ENCODE measurements around the gene PPP1R9B.

PPP1R9B gene

GRCh38 chr17:50150354-50151040, at the start of gene PPP1R9B:
PPP1R9B (minus strand) TSS chr17:50150677; CDS start chr17:50150513, 164 bp downstream.
- no peak for DNase-seq (ENCODE audit: low read depth, low spot score)

- peak; percentile 23 for DNase-seq (ENCODE audit: low read depth, low spot score)
Observed at GRCh38 chr17:50199803-50200456, 49.5 kb upstream of the PPP1R9B start.

DNA sequence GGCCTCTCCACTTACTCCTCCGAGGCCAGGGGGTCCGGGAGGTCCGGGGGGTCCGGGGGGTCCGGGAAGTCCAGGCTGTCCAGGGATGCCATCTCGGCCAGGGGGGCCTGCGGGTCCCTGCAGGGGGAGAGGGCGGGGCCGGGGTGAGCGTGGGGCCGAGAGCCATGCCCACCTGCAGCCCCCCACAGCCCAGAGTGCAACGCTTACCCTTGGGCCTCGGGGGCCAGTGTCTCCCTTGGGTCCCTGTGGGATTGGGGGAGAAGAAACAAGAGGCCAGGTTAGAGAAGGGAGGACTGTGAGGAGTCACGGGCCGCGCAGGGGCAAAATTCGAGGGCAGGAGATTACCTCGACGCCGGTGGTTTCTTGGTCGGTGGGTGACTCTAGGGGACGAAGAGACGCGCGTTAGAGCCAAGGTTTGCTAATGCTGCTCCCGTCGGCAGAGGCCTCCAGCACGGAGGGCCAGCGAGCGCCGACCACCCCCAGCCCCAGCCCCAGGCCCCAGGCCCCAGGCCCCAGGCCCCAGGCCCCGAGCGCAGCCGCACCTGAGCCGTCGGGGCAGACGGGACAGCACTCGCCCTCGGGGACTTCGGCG, 48.8 kb upstream of the PPP1R9B start:
- no peak for DNase-seq (ENCODE audit: low read depth, low spot score)

- DNase-seq (ENCODE audit: low read depth, low spot score) = peak; percentile 26
Observed at GRCh38 chr17:50198026-50198669, 47.7 kb upstream of the PPP1R9B start.

- no peak for DNase-seq (ENCODE audit: low read depth, low spot score)
Observed at GRCh38 chr17:50196826-50197225, 46.3 kb upstream of the PPP1R9B start.

DNA sequence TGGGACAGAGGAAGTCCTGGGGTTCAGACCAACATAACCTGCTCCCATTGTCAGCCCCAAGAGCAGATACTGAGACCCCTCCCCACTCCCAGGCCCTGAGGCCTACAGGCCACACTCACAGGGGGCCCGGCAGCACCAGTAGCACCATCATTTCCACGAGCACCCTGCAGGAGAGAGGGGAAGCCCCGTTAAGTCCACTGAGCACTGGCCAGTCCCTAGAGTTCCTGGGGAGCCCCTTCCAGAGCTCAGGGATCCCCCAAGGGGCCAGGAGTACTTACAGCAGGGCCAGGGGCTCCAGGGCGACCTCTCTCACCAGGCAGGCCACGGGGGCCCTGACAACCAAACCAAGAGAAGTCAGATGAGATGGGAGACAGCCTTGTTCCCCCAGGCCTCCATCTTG, 45.6 kb upstream of the PPP1R9B start:
- DNase-seq (ENCODE audit: low read depth, low spot score) = no peak

DNA sequence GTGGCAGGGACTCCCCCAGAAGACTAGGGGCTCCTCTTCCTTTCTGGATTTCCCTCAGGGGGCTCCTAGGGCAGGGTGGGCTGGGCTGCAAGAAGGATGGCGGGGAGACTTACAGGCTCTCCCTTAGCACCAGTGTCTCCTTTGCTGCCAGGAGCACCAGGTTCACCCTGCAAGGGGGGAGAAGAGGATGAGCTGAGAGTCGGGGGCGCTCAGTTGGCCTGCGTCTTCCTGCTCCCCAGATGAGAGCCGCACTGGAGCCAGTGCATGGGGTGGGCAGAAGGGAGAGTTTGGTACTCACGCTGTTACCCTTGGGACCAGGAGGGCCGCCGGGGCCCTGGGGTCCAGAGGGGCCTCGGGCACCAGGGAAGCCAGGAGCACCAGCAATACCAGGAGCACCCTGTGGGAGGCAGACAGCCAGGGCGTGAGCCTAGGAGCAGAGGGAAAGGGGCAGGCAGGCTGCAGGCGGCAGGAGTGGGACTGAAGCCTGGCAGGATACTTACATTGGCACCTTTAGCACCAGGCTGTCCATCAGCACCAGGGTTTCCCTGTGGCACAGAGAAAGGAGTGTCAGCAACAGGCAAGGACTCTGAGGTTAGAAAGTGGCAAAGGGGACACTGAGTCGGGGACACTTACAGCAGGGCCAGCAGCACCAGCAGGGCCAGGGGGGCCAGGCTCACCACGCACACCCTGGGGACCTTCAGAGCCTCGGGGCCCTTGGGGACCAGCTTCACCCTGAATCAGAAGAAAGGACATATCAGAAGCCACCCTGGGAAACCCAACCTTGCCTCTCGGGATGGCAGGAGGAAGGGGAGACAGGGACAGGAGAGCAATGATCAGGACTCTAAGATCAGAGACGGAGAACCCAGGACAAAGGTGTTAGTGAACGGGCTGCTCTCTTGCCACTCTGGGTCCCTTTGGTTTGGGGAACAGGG, 44.7 kb upstream of the PPP1R9B start:
- no peak for DNase-seq (ENCODE audit: low read depth, low spot score)

DNA sequence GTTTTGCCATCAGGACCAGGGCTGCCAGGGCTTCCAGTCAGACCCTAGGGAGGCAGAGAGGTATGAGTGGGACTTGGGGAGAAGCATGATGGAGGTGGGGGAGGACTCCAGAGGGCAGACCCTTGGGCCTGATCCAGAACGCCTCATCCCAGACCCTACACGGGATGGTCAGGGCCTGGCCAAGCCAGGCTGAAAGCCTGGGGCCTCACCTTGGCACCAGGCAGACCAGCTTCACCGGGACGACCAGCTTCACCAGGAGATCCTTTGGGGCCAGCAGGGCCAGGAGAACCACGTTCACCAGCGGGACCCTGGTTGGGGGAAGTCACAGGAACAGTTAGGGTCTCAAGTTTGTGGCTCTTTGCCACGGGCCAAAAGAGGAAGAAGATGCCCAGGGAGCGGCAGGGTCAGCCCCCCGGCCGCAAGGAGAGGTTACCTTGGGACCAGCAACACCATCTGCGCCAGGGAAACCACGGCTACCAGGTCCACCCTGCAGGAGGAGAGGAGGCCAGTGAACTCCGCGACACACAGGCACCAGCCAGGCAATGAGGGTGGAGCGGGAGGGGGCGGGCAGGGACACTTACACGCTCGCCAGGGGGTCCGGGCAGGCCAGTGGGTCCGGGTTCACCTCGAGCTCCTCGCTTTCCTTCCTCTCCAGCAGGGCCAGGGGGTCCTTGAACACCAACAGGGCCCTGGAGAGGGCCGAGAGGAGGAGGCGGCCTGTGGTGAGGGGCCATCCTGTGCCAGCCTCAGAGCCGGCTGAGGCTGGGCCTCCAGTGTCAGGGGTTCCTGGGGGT, 43.9 kb upstream of the PPP1R9B start:
- DNase-seq (ENCODE audit: low read depth, low spot score) = no peak

DNA sequence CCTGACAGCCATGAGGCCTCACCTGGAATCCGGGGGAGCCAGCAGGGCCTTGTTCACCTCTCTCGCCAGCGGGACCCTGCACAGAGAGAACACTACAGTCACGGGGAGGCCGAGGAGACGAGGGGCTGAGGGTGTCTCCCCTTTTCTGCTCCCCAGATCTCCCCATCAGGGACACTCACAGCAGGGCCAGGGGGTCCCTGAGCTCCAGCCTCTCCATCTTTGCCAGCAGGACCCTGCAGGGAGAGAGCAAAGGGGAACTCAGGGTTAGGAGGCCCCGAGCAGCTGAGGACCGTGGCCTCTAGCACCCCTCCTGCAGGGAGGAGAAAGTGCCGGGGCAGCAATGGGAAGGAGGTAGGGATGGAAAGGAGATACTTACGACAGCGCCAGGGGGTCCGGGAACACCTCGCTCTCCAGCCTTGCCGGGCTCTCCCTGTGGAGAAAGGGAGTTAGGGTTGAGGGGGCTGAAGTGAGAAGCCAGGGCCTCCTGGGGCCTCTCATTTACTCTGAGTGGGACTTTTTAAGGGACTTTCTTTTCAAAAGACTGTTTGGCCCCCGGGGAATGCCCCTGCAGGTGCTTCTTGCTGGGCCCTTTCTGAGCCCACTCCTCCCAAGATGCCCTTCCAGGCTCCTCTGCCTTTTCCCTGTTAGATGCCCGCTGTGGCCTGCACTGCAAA, 42.3 kb upstream of the PPP1R9B start:
- DNase-seq (ENCODE audit: low read depth, low spot score) = no peak

GRCh38 chr17:50192144-50192617, 41.7 kb upstream of the PPP1R9B start:
- no peak for DNase-seq (ENCODE audit: low read depth, low spot score)

DNA sequence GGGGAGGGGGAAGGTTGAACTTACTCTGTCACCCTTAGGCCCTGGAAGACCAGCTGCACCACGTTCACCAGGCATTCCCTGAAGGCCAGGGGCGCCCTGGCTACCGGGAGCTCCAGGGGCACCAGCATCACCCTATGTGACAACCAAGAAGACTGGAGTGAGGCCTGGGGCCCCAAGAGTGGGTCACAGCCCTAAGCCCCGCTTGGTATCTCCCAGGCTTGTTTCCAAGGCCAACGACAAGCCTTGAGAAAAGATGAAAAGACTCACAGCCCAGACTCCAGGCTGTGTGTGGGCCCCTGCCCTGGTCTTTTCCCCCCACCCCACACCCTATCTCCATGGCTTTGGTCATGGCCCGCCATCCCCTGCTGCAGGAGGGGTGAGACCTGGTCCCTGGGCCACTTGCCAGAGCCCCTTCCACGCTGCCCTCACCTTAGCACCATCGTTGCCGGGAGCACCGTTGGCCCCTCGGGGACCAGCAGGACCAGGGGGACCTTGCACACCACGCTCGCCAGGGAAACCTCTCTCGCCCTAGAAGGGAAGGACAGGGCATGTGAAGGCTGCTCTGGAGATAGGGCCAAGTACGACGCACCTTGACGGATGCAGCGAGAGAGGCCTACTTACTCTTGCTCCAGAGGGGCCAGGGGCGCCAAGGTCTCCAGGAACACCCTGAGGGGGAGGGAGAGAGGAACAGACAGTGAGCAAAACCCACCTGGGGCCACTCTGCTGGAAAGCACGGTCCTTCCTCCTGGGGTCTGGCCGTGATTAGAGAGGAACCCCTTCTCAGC, 41.1 kb upstream of the PPP1R9B start:
- DNase-seq (ENCODE audit: low read depth, low spot score) = no peak

GRCh38 chr17:50190603-50191358, 40.3 kb upstream of the PPP1R9B start:
- DNase-seq (ENCODE audit: low read depth, low spot score) = no peak

DNA sequence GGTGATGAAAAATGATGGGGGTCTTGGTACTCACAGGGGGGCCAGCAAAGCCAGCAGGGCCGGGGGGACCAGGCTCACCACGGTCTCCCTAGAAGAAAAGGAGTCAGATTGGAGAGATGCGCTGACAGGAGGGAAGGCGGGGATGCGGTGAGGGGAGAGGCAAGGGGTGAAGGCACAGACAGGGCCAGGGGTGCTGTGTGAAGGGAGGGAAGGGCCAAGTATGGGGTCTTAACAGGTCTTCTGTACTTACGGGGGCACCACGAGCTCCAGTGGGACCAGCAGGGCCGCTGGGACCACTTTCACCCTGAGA, 39.8 kb upstream of the PPP1R9B start:
- DNase-seq (ENCODE audit: low read depth, low spot score) = no peak

DNA sequence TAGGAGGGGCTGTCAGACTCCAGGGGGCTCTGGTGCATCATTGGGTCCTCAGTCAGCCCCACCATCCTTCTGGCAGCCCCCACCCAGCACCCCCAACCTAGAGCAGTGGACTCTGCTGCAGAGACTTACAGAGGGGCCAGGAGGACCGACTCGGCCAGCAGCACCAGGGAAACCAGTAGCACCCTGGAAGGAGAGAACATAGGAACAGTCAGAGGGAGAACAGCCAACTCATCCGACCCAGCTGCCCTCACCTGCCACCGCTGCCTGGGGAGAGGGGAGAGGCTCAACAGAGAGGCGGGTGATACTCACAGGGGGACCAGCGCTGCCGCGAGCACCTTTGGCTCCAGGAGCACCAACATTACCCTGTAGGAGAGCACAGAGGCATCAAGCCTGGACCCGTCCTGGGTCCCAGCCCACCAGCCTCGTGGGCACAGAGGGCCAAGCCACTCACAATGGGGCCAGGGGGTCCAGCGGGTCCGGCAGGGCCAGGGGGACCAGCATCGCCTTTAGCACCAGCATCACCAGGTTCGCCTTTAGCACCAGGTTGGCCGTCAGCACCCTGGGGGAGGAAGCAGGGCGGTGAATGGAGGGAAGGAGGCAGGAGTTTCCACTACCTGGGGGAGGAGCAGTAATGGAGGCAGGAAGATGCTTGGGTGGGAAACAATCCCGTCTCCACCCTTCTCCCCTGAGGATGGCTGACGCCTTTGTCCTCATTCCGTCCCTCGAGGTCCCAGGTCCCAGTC, 39.2 kb upstream of the PPP1R9B start:
- DNase-seq (ENCODE audit: low read depth, low spot score) = no peak

- no peak for DNase-seq (ENCODE audit: low read depth, low spot score)
Observed at GRCh38 chr17:50188921-50189549, 38.6 kb upstream of the PPP1R9B start.

GRCh38 chr17:50188531-50188920, 38.0 kb upstream of the PPP1R9B start:
- DNase-seq (ENCODE audit: low read depth, low spot score) = no peak

GRCh38 chr17:50187751-50188530, 37.5 kb upstream of the PPP1R9B start:
- DNase-seq (ENCODE audit: low read depth, low spot score) = no peak

Data from activated CD4-positive, CD25-positive, alpha-beta regulatory T cell treated with anti-CD3 and anti-CD28 coated beads, Interleukin-2, amount 50 U/mL, for 16 hours (primary cell).